ENCODE data around the gene UGT1A4.

GRCh38 chr2:233686928-233687327 lies 31.6 kb upstream of the UGT1A4 start:
- no peak for TF ChIP-seq REST (IDR thresholded peaks at IDR 0.05; ENCODE audit: low read depth)
- no peak for TF ChIP-seq RAD21 (IDR thresholded peaks at IDR 0.05; ENCODE audit: low read depth)
- no peak for TF ChIP-seq MAX (IDR thresholded peaks at IDR 0.05)
- no peak for TF ChIP-seq USF1 (IDR thresholded peaks at IDR 0.05)
- TF ChIP-seq YY1 (IDR thresholded peaks at IDR 0.05; ENCODE audit: low read depth) = no peak
- TF ChIP-seq EP300 (IDR thresholded peaks at IDR 0.05; ENCODE audit: borderline replicate concordance) = no peak
- TF ChIP-seq TAF1 (IDR thresholded peaks at IDR 0.05; ENCODE audit: low read depth) = no peak
- TF ChIP-seq ZBTB7A (IDR thresholded peaks at IDR 0.05; ENCODE audit: low read depth) = no peak
- no peak for TF ChIP-seq CREB1 (IDR thresholded peaks at IDR 0.05; ENCODE audit: low read depth)
- TF ChIP-seq FOXM1 (IDR thresholded peaks at IDR 0.05; ENCODE audit: borderline replicate concordance, low read depth) = no peak
- no peak for TF ChIP-seq CEBPB (IDR thresholded peaks at IDR 0.05)
- no peak for TF ChIP-seq EGR1 (IDR thresholded peaks at IDR 0.05)
- TF ChIP-seq TEAD4 (IDR thresholded peaks at IDR 0.05) = no peak
